Measurements from ENCODE around the gene HS6ST2.

GRCh38 chrX:132744470-132744869 lies 214.0 kb downstream of the HS6ST2 start:
- TF ChIP-seq EZH2 (IDR thresholded peaks at IDR 0.05) = no peak
- no peak for TF ChIP-seq POLR2AphosphoS5 (IDR thresholded peaks at IDR 0.05; ENCODE audit: borderline replicate concordance, low read depth, low read length)

All from SK-N-MC (cell line).